Keratinocyte (primary cell): Measurements from ENCODE around the gene NUDT3. TPM values are rescaled to one million over a fixed set of nuclear protein-coding genes. Genes with fewer than 3 reads are reported as not detected.

ENCODE experiments used
- DNase-seq: peaks from one replicate; pipeline ENCODE4 v3.0.0-alpha.2; 2011; ENCODE audit warnings: low read depth, missing footprints, low spot score
- FAIRE-seq: peaks from 2 replicates; lab custom pipeline; 2011; peaks lifted over from hg19 to GRCh38; lab: Jason Lieb, UNC
- H2AFZ ChIP-seq: 2 replicates; pipeline ENCODE4 v1.6.0; 2012; ENCODE audit warnings: low read length, control low read depth, inconsistent platforms; ENCODE audit not compliant: control insufficient read depth
- H3K27ac ChIP-seq: 2 replicates; pipeline ENCODE4 v1.5.1; 2011; ENCODE audit warnings: low read length; ENCODE audit not compliant: control insufficient read depth, insufficient read depth
- H3K27me3 ChIP-seq: 3 replicates; pipeline ENCODE4 v1.6.0; 2011; ENCODE audit warnings: low read length; ENCODE audit not compliant: control insufficient read depth, insufficient read depth; ENCODE audit errors: extremely low read depth
- H3K36me3 ChIP-seq, 2 experiments: 2 replicates in 1 of 2; 3 replicates in 1 of 2; pipeline ENCODE4 v1.5.1; 2011; ENCODE audit warnings: low read length in 2 of 2, mild to moderate bottlenecking in 1 of 2; ENCODE audit not compliant: control insufficient read depth in 2 of 2, insufficient read depth in 2 of 2; ENCODE audit errors: extremely low read depth in 1 of 2
- H3K4me1 ChIP-seq: 3 replicates; pipeline ENCODE4 v1.5.1; 2011; ENCODE audit warnings: low read length; ENCODE audit not compliant: control insufficient read depth, insufficient read depth; ENCODE audit errors: extremely low read depth
- H3K4me2 ChIP-seq: 3 replicates; pipeline ENCODE4 v1.6.0; 2011; ENCODE audit warnings: low read depth, low read length; ENCODE audit not compliant: control insufficient read depth, insufficient read depth; ENCODE audit errors: extremely low read depth
- H3K4me3 ChIP-seq, 3 experiments: fragments of 200-600 bp in 1 of 3; sonication (generic) in 1 of 3; 2 replicates in 2 of 3; 3 replicates in 1 of 3; pipeline ENCODE4 v1.5.1; 2011 to 2016; ENCODE audit warnings: low read length in 3 of 3, mild to moderate bottlenecking in 3 of 3, control low read depth in 2 of 3, inconsistent platforms in 1 of 3, low read depth in 1 of 3, mixed read lengths in 1 of 3, mixed run types in 1 of 3, moderate library complexity in 1 of 3; ENCODE audit not compliant: control insufficient read depth in 2 of 3, insufficient read depth in 2 of 3; ENCODE audit errors: extremely low read depth in 1 of 3
- H3K79me2 ChIP-seq: 2 replicates; pipeline ENCODE4 v1.6.0; 2012; ENCODE audit warnings: low read length; ENCODE audit not compliant: control insufficient read depth, insufficient read depth
- H3K9ac ChIP-seq: 3 replicates; pipeline ENCODE4 v1.6.0; 2011; ENCODE audit warnings: low read length; ENCODE audit not compliant: control insufficient read depth, insufficient read depth; ENCODE audit errors: extremely low read depth
- H3K9me1 ChIP-seq: 3 replicates; pipeline ENCODE4 v1.6.0; 2011; ENCODE audit warnings: low read length; ENCODE audit not compliant: control insufficient read depth, insufficient read depth; ENCODE audit errors: extremely low read depth
- H3K9me3 ChIP-seq: 2 replicates; pipeline ENCODE4 v1.5.1; 2012; ENCODE audit warnings: low read depth, low read length; ENCODE audit not compliant: control insufficient read depth
- H4K20me1 ChIP-seq: 3 replicates; pipeline ENCODE4 v1.6.0; 2011; ENCODE audit warnings: low read length; ENCODE audit not compliant: control insufficient read depth, insufficient read depth; ENCODE audit errors: extremely low read depth
- EZH2 ChIP-seq: IDR thresholded peaks from one replicate; pipeline ENCODE4 v1.6.1; 2012; ENCODE audit warnings: inconsistent platforms, mild to moderate bottlenecking, low read length, moderate library complexity
- dilution Hi-C: fragments of 300-500 bp; cut with MboI; formaldehyde crosslinking; loops from one replicate; pipeline ENCODE4 v1.7.0; 2020; ENCODE audit warnings: low sequenced_read_pairs; ENCODE audit not compliant: extremely low pct_ligation_motif_present
- polyA plus RNA-seq, 5 experiments: library from polyadenylated mRNA; depleted of rRNA in 3 of 5; stranded (reverse) in 3 of 5; stranded (forward) in 1 of 5; unstranded in 1 of 5; fragments of >200 nt; gene quantifications; 1 replicate in 1 of 5; 2 replicates in 3 of 5; 3 replicates in 1 of 5; pipeline versions ENCODE4 v1.2.1 to v1.2.3, GENCODE V29; 2011 to 2012; ENCODE audit warnings: missing spikeins in 2 of 5, low read depth in 1 of 5, low replicate concordance in 1 of 5
- TF ChIP-seq, protein P1 (sequence below), 3 experiments: IDR thresholded peaks in 1 of 3; conservative IDR thresholded peaks in 1 of 3; optimal IDR thresholded peaks in 1 of 3; 2 replicates in 2 of 3; 3 replicates in 1 of 3; pipeline versions ENCODE3 to v1.5.1; 2011; ENCODE audit warnings: low read length in 3 of 3, mild to moderate bottlenecking in 3 of 3, moderate library complexity in 2 of 3, control low read depth in 1 of 3, inconsistent platforms in 1 of 3; ENCODE audit not compliant: insufficient read depth in 2 of 3; ENCODE audit errors: extremely low read depth in 1 of 3

NUDT3 gene
- polyA plus RNA-seq, 1 donor (not counting 4 experiments of a cell fraction or from before 2014, with no cell fraction given): 16.5 TPM

GRCh38 chr6:34437644-34437970 is 45.1 kb upstream of the NUDT3 start:
- FAIRE-seq (no peak), DNase-seq (no peak)
- no peaks in the 10 kb centered on the region for H3K36me3 ChIP-seq
- no peaks in the 10 kb centered on the region for H3K4me1 ChIP-seq
- dilution Hi-C loops: no loop called here
- no peak overlapping the region for H3K4me2 ChIP-seq
- H3K9me1 ChIP-seq: no peaks in the 10 kb centered on the region
- H3K4me3 ChIP-seq: no peak overlapping the region
- no peak overlapping the region for H2AFZ ChIP-seq
- no peak overlapping the region for H3K9ac ChIP-seq
- H4K20me1 ChIP-seq: no peaks in the 10 kb centered on the region
- no peak overlapping the region for H3K27ac ChIP-seq
- TF ChIP-seq, protein P1, sequence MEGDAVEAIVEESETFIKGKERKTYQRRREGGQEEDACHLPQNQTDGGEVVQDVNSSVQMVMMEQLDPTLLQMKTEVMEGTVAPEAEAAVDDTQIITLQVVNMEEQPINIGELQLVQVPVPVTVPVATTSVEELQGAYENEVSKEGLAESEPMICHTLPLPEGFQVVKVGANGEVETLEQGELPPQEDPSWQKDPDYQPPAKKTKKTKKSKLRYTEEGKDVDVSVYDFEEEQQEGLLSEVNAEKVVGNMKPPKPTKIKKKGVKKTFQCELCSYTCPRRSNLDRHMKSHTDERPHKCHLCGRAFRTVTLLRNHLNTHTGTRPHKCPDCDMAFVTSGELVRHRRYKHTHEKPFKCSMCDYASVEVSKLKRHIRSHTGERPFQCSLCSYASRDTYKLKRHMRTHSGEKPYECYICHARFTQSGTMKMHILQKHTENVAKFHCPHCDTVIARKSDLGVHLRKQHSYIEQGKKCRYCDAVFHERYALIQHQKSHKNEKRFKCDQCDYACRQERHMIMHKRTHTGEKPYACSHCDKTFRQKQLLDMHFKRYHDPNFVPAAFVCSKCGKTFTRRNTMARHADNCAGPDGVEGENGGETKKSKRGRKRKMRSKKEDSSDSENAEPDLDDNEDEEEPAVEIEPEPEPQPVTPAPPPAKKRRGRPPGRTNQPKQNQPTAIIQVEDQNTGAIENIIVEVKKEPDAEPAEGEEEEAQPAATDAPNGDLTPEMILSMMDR (optimal IDR thresholded peaks at IDR 0.05 in 1 of 3, IDR thresholded peaks at IDR 0.05 in 1 of 3, conservative IDR thresholded peaks at IDR 0.05 in 1 of 3; ENCODE audit: extremely low read depth in 1 of 3, insufficient read depth in 2 of 3, low read length in 3 of 3): no peak
- TF ChIP-seq EZH2: no peak
- no peaks in the 10 kb centered on the region for H3K27me3 ChIP-seq
- no peaks in the 10 kb centered on the region for H3K79me2 ChIP-seq
- H3K9me3 ChIP-seq: no peaks in the 10 kb centered on the region

DNA sequence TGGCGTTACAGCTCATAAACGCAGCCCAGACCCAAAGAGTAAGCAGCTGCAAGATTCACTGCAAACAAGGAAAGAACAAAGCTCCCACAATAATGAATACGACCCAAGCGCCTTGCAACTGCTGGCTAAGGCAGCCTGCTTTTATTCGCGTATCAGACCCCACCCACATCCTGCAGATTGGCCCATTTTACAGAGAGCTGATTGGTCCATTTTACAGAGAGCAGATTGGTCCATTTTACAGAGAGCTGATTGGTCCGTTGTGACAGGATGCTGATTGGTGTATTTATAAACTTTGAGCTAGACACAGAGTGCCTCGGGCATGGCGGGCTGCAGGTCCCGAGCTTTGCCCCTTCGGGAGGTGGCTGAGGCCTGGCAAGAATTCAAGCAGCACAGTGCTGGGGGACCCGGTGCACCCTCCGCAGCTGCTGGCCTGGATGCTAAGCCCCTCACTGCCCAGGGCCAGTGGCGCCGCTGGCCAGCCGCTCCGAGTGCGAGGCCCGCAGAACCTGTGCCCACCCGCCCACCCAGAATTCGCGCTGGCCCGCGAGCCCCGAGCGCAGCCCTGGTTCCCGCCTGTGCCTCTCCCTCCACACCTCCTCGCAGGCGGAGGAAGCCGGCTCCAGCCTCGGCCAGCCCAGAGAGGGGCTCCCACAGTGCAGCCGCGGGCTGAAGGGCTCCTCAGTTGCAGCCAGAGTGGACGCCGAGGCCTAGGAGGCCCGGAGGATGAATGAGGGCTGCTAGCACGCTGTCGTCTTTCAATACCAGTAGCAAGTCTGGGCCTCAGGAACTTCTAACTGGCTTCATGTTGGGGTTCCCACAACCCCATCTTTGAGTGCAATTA is 44.6 kb upstream of the NUDT3 start:
- Histone ChIP-seq H3K27me3 (no peaks in the 10 kb centered on the region), H3K9me3 (no peaks in the 10 kb centered on the region), H3K36me3 (no peaks in the 10 kb centered on the region), H3K4me1 (no peaks in the 10 kb centered on the region), H3K4me2 (no peak overlapping the region), H3K79me2 (no peaks in the 10 kb centered on the region), H3K27ac (no peak overlapping the region), H3K9me1 (no peaks in the 10 kb centered on the region), H3K9ac (no peak overlapping the region), H2AFZ (no peak overlapping the region), H4K20me1 (no peaks in the 10 kb centered on the region), H3K4me3 (no peak overlapping the region)
- FAIRE-seq (no peak), DNase-seq (no peak)
- TF ChIP-seq, protein P1 (optimal IDR thresholded peaks at IDR 0.05 in 1 of 3, IDR thresholded peaks at IDR 0.05 in 1 of 3, conservative IDR thresholded peaks at IDR 0.05 in 1 of 3; ENCODE audit: extremely low read depth in 1 of 3, insufficient read depth in 2 of 3, low read length in 3 of 3): no peak
- no peak for TF ChIP-seq EZH2
- dilution Hi-C loops: no loop called here
